Right lobe of liver (tissue), 6 donors: Measurements from ENCODE around the gene ANKRD33B. TPM values are rescaled to one million over a fixed set of nuclear protein-coding genes. Genes with fewer than 3 reads are reported as not detected.
A peak's percentile ranks its signal among the peaks of the same experiment; 100 is the strongest.
"Not testable (repeated sequence)": the region's sequence is repeated elsewhere in the genome, so short reads cannot be mapped to it uniquely, and the experiment has no call there.

Source experiments
- ATAC-seq, 4 donors: fragments of 200-7000 bp; cut with Tn5 transposase; one replicate each; pipeline ENCODE4 v1.9.1; 2020; ENCODE audit warnings: mild to moderate bottlenecking in 4 of 4, moderate library complexity in 4 of 4
- DNase-seq, 3 donors: peaks; one replicate each; pipeline ENCODE4 v3.0.0-alpha.2; 2020
- H3K27ac ChIP-seq, 3 donors: fragments of 200-600 bp; one replicate each; pipeline ENCODE4 v1.8.0; 2022
- H3K27me3 ChIP-seq, 2 donors: fragments of 200-600 bp; one replicate each; pipeline ENCODE4 v1.8.0; 2022
- H3K36me3 ChIP-seq, 4 donors: fragments of 200-600 bp; sonication (generic) in 1 of 4; one replicate each; pipeline versions ENCODE4 v1.5.1 to v1.8.0; 2017 to 2022; ENCODE audit warnings: control low read depth in 1 of 4
- H3K4me1 ChIP-seq, 4 donors: fragments of 200-600 bp; sonication (generic) in 1 of 4; one replicate each; pipeline versions ENCODE4 v1.5.1 to v1.8.0; 2017 to 2022; ENCODE audit warnings: control low read depth in 1 of 4
- H3K4me3 ChIP-seq, 3 donors: fragments of 200-600 bp; one replicate each; pipeline ENCODE4 v1.8.0; 2022
- H3K9me3 ChIP-seq, 4 donors: fragments of 200-600 bp; sonication (generic) in 1 of 4; one replicate each; pipeline versions ENCODE4 v1.5.1 to v1.8.0; 2017 to 2022; ENCODE audit warnings: control low read depth in 1 of 4
- POLR2A ChIP-seq: fragments of 450-650 bp; IDR thresholded peaks from one replicate; pipeline ENCODE4 v1.6.1; 2017; ENCODE audit warnings: antibody characterized with exemption, mild to moderate bottlenecking
- WGBS: methylation state at CpG from one replicate; pipeline ENCODE4 v1.1.6; 2018; ENCODE audit warnings: low coverage, low lambda C conversion rate; ENCODE audit not compliant: insufficient coverage; ENCODE audit errors: missing lambda C conversion rate; 5-methylcytosine and 5-hydroxymethylcytosine counted together
- intact Hi-C, 2 donors: fragments of 100-400 bp; cut with DNase I; formaldehyde crosslinking; loops; one replicate each; pipeline versions ENCODE4 v1.11.2 to v1.14.1; 2022
- total RNA-seq, 6 experiments: library from RNA; depleted of rRNA in 2 of 6; stranded (reverse); fragments of >200 nt in 2 of 6; fragmentation: NEBNext Ultra II Directional in 3 of 6; extraction: Animal tissue kit (Norgen Biotek cat#: 25700) in 3 of 6; gene quantifications; one replicate each; pipeline versions ENCODE4 v1.1.0 to v1.2.4, GENCODE V29; 2016 to 2023
- TF ChIP-seq, protein P1 (sequence below), 4 donors: fragments of 200-600 bp in 3 of 4; fragments of 450-650 bp in 1 of 4; IDR thresholded peaks; one replicate each; pipeline versions ENCODE4 v1.5.1 to v1.8.0; 2016 to 2022; ENCODE audit warnings: antibody characterized with exemption in 4 of 4, mild to moderate bottlenecking in 2 of 4
- donor health status: DM: no; HTN: yes; CAD: no.
- donor health status: DM: no; HTN: no; CAD: no.
- donor health status: DM: no; HTN: no; CAD: no.
- donor health status: DM: no; HTN: yes; CAD: no.
- donor health status: DM: no; HTN: yes; CAD: no.

Gene ANKRD33B
- total RNA-seq, 6 experiments from 2014 or later: 0.16 to 1.3 (median 0.29) TPM

DNA sequence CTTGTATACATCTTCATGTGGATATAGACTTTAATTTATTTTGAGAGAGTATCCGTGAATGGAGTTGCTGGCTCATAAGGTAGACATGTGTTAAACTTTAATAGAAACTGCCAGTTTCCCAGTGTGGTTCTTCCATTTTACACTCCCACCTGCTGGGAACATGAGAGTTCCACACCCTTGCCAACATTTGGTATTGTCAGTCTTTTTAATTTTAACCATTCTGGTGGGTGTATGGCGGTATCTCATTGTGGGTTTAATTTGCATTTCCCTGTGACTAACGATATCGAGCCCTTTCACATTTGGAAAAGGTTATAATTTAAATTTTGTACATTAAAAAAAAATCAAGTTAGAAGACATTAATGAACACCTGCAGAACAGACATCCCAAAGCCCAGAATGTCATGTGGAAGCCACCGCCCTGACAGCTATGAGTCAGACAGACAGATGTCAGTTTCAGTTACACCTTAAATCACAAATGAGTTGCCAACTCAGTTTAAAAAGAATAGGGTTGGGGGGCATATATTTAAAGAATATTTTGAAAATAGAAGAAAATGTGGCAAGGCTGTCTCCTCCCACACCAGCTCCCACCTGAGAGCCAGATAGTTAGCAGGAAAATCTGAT is 36.9 kb downstream of the ANKRD33B start:
- Histone ChIP-seq H3K4me1 (peaks cover 0 to 12% (median 6%) of the 10 kb centered on the region in 4 donors), H3K36me3 (no peaks in the 10 kb centered on the region), H3K4me3 (peak overlapping the region in 1 of 3 donors; percentile 14), H3K27ac (peak overlapping the region; percentile 89 to 96 (median 96)), H3K9me3 (no peaks in the 10 kb centered on the region), H3K27me3 (no peaks in the 10 kb centered on the region)
- DNase-seq: peak in 1 of 3 donors; percentile 30
- no peak for TF ChIP-seq POLR2A
- TF ChIP-seq, protein P1, sequence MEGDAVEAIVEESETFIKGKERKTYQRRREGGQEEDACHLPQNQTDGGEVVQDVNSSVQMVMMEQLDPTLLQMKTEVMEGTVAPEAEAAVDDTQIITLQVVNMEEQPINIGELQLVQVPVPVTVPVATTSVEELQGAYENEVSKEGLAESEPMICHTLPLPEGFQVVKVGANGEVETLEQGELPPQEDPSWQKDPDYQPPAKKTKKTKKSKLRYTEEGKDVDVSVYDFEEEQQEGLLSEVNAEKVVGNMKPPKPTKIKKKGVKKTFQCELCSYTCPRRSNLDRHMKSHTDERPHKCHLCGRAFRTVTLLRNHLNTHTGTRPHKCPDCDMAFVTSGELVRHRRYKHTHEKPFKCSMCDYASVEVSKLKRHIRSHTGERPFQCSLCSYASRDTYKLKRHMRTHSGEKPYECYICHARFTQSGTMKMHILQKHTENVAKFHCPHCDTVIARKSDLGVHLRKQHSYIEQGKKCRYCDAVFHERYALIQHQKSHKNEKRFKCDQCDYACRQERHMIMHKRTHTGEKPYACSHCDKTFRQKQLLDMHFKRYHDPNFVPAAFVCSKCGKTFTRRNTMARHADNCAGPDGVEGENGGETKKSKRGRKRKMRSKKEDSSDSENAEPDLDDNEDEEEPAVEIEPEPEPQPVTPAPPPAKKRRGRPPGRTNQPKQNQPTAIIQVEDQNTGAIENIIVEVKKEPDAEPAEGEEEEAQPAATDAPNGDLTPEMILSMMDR (IDR thresholded peaks at IDR 0.05): peak in 2 of 4 donors; percentile 8 to 11
- intact Hi-C loops: no loop called here
- peak in 1 of 4 donors; percentile 32 for ATAC-seq
- WGBS: 67% methylated on average over 5 of the region's 5 CpGs

GRCh38 chr5:10601246-10602030 is 37.6 kb downstream of the ANKRD33B start:
- peak overlapping the region; percentile 89 to 96 (median 96) for H3K27ac ChIP-seq
- H3K27me3 ChIP-seq: no peaks in the 10 kb centered on the region
- no peaks in the 10 kb centered on the region for H3K36me3 ChIP-seq
- peak overlapping the region in 2 of 3 donors; percentile 12 to 25 for H3K4me3 ChIP-seq
- 8% methylated on average over 12 of the region's 19 CpGs for WGBS
- DNase-seq (peak; percentile 79 to 91 (median 83)), ATAC-seq (peak; percentile 81 to 92 (median 89))
- intact Hi-C loops: no loop called here
- peaks cover 0 to 12% (median 6%) of the 10 kb centered on the region in 4 donors for H3K4me1 ChIP-seq
- no peaks in the 10 kb centered on the region for H3K9me3 ChIP-seq
- TF ChIP-seq, protein P1 (IDR thresholded peaks at IDR 0.05): no peak
- no peak for TF ChIP-seq POLR2A

DNA sequence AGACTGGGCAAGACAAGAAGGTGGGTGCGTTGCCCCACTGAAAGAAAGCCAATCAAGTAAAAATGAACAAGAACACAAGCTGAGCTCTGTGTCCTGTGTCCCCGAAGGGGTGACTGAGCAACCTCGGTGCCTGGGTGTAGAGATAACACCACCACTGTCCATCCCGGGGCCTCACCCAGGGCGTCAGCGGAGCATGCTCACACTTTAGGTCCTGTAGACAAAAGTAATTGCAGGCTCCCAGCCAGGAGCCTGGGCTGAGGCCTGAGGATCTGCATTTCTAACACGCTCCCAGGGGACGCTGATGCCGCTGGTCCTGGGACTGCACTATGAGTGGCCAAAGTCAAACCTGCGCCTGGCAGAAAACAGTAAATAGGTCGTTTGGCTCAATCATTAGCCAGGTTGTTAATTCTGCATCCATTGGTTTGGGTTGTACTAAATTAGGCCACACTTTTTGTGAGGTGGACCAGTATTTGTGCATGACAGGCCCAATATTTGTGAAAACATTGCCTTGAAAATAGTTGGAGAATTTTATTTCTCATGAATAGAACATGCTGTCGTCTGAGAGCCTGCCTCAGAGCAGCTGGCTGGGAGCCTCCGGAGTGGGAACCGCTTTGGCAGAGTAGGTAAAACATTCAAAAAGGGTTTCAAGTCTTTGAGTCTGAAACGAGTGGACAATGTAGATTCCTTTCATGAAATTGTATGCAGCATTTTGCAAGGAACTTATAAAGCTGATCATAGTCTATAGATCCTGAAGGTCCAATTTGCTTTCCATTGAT is 38.3 kb downstream of the ANKRD33B start:
- H3K36me3 ChIP-seq: no peaks in the 10 kb centered on the region
- peak; percentile 77 to 88 (median 86) for ATAC-seq
- peak; percentile 56 to 89 (median 86) for DNase-seq
- TF ChIP-seq, protein P1 (IDR thresholded peaks at IDR 0.05): no peak
- TF ChIP-seq POLR2A: peak; percentile 36
- peaks cover 0 to 12% (median 6%) of the 10 kb centered on the region in 4 donors for H3K4me1 ChIP-seq
- intact Hi-C loops: no loop called here
- no peaks in the 10 kb centered on the region for H3K9me3 ChIP-seq
- no peaks in the 10 kb centered on the region for H3K27me3 ChIP-seq
- 34% methylated on average over 11 of the region's 15 CpGs for WGBS
- H3K4me3 ChIP-seq: peak overlapping the region in 2 of 3 donors; percentile 12 to 25
- peak overlapping the region; percentile 89 to 96 (median 96) for H3K27ac ChIP-seq

- no peak for ATAC-seq
- no peak for TF ChIP-seq POLR2A
- TF ChIP-seq, protein P1 (IDR thresholded peaks at IDR 0.05): no peak
- intact Hi-C loops: no loop called here
These were observed 41.1 kb downstream of the ANKRD33B start for GRCh38 chr5:10604975-10605374.

GRCh38 chr5:10606632-10607022 is 42.8 kb downstream of the ANKRD33B start:
- H3K36me3 ChIP-seq, ATAC-seq, intact Hi-C loops, H3K27me3 ChIP-seq, H3K27ac ChIP-seq, H3K9me3 ChIP-seq, H3K4me3 ChIP-seq: not testable (repeated sequence)
- peak in 2 of 3 donors; percentile 53 to 61 for DNase-seq
- WGBS: no CpG with 5 or more reads among the region's 9 CpGs
- H3K4me1 ChIP-seq: peaks cover 0 to 24% (median 9%) of the 10 kb centered on the region in 4 donors

More at GRCh38 chr5:10604975-10605374, 41.1 kb downstream of the ANKRD33B start:
- 100% methylated on average over 1 of the region's 6 CpGs for WGBS
- peak in 1 of 3 donors; percentile 42 for DNase-seq
- H3K9me3 ChIP-seq: no peaks in the 10 kb centered on the region
- no peak overlapping the region for H3K4me3 ChIP-seq
- no peak overlapping the region for H3K27ac ChIP-seq
- no peaks in the 10 kb centered on the region for H3K36me3 ChIP-seq
- peaks cover 0 to 15% (median 6%) of the 10 kb centered on the region in 4 donors for H3K4me1 ChIP-seq
- H3K27me3 ChIP-seq: no peaks in the 10 kb centered on the region
